HG03342 (cell line): Measurements from ENCODE around the gene WDR47.

Experiments used
- ATAC-seq: cut with Tn5 transposase; IDR thresholded peaks from one replicate; pipeline ENCODE4 v1.9.1; 2021; ENCODE audit warnings: mild to moderate bottlenecking, moderate library complexity; ENCODE audit not compliant: unreplicated experiment

The WDR47 gene

DNA sequence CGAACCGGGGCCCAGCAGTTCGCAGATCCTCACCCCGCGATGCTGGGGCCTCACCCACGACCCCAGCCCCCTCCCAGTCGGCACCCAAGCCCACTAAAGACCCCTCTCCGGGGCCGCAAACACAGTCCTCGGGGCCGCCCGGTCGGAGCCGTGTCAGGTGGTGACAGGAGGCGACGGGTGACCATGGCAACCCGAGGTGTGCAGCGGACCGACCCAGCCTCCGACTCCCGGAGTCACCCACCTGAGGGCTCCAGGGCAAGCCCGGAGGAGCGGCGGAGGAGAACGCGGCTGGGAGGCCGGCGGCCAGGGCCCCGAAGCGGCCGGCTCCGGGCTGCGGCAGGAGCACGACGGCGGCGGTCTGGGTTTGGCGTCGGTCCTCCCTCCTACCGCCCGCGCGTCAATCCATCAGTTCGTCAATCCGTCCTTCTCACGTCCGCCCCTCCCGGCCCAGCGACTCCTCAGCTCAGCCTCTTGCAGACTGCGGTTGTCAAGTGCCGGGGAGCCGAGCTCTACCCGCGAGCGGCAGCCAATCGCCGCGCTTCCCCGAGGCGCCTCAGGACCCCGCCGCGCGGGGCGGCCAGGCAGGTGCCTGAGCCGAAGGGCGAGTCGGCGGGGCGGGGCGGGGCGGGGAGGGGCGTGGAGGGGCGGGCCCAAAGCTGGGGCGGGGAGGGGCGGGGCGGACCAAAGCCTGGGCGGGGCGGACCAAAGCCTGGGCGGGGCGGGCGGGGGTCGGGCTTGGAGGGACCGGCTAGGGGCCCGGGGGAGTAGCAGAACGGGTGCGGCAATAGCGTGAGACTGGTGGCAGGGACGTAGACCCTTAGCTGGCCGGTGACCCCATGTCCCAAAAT lies at the start of gene WDR47:
Gene WDR47, minus strand, starts transcription at position 482 of the 848 bp plus-strand sequence. CDS start 18,590 bp downstream, outside the sequence.
- ATAC-seq: peak; percentile 92

DNA sequence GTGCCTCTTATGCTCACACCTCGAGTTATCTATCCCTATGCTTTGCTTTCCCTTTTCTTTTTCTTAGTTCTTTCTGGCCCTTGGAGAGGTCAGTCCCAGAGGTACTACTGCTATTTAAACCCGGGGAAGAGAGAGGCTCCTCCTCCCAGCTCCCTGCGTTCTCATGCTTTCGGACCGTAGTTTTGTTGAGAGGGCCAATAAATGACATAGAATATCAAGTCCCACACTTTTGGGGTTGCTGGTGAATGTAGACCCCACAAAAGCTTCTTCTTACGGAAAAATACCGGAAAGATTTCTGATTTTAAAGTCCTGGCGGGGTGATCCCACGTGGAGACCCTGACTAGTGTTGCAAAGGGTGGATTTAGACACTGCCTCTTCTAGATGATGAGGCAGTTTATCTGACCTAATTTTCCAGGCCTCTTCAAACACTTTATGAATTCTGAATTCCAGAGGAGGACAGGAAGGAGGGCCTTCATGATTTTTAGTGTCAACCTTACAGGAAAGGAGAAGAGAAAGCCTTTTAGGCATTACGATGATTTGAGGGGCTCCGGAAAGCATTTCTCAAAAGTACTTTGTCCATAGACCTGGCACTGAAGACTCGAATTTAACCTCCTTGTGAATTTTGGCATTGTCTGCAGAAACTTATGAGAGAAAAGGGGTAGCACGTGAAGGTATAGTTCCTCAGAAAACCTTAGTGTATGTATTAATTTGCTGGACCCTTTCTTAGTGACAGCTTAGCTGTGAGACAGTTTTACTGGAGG lies 49.4 kb upstream of the WDR47 start:
- peak; percentile 46 for ATAC-seq

GRCh38 chr1:109090196-109091077 lies 48.5 kb upstream of the WDR47 start, which contains the start of gene TMEM167B:
Gene TMEM167B (plus strand): TSS chr1:109090764. CDS start chr1:109090873, 109 bp downstream.
- peak; percentile 81 for ATAC-seq

- no peak for ATAC-seq
Measured at GRCh38 chr1:109089242-109090015, 47.5 kb upstream of the WDR47 start.

GRCh38 chr1:109084563-109085517 lies 42.9 kb upstream of the WDR47 start:
- ATAC-seq: no peak

- no peak for ATAC-seq
Measured at GRCh38 chr1:109083923-109084322, 42.0 kb upstream of the WDR47 start.

GRCh38 chr1:109083501-109083900 lies 41.6 kb upstream of the WDR47 start:
- ATAC-seq: no peak

DNA sequence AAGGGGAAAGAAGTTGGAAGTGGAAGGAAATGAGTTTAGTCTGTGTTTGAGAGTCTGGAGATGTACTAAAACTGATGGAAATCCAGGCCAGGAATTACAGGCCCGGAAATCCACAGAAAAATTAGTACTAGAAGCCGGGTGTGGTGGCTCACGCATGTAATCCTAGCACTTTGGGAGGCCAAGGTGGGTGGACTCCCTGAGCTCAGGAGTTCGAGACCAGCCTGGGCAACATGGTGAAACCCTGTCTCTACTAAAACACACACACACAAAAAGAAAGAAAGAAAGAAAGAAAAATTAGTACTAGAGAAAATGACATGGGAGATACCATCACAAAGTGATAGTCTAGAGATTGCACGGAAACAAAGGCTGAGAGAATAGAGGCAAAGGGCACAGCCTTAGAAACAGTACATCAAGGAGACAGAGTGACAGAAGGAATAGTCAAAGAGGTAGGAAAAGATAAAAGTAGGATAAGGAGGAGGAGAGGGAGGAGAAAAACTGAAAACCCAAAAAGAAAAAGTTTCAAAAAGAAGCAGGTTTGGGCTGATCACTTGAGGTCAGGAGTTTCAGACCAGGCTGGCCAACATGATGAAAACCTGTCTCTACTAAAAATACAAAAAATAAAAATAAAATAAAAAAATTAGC lies 38.7 kb upstream of the WDR47 start:
- no peak for ATAC-seq

GRCh38 chr1:109079240-109079622 lies 37.3 kb upstream of the WDR47 start:
- ATAC-seq: no peak

- ATAC-seq: no peak
Measured at GRCh38 chr1:109078317-109078716, 36.4 kb upstream of the WDR47 start.

- peak; percentile 99 for ATAC-seq
Measured at GRCh38 chr1:109075531-109076490, 33.9 kb upstream of the WDR47 start, which contains the start of gene TAF13. Gene TAF13 (minus strand): TSS chr1:109076003. CDS start chr1:109075947, 56 bp downstream.

DNA sequence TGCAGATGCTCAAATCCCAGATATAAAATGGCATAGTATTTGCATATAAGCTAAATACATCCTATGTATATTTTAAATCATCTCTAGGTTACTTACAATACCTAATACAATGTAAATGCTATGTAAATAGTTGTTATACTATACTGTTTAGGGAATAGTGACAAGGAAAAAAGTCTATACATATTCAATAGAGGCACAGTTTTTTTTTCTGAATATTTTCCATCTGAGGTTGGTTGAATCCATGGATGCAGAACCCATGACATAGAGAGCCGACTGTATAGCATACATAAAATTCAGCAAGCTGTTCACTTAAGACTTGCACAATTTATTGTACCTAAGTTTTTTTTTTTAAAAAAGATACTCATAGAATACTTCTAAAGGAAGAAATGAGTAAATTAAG lies 27.4 kb upstream of the WDR47 start:
- no peak for ATAC-seq

GRCh38 chr1:109067883-109068282 lies 26.0 kb upstream of the WDR47 start:
- ATAC-seq: no peak

GRCh38 chr1:109065137-109065536 lies 23.2 kb upstream of the WDR47 start:
- no peak for ATAC-seq

GRCh38 chr1:109061183-109061582 lies 19.3 kb upstream of the WDR47 start:
- ATAC-seq: no peak

DNA sequence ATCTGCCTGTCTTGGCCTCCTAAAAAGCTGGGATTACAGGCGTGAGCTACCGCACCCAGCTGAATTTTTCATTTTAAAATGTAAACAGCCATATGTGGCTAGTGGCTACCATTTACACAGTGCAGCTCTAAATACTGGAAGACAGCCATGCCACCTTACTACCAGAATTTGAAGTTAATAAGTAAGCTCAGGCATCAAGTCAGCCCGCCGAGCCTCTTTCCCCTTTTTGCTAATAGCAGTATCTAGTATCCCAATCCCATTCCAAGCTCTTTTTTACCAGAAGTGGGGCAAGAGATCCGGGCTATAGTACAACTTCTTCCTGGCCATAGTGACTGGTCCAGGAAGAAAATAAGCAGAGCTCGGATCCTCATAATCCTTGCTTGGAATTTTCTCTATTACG lies 18.8 kb upstream of the WDR47 start:
- ATAC-seq: no peak

- no peak for ATAC-seq
Measured at GRCh38 chr1:109059026-109059425, 17.1 kb upstream of the WDR47 start.
